ENCODE data around the gene PEDS1. TPM values are rescaled to one million over a fixed set of nuclear protein-coding genes. Genes with fewer than 3 reads are reported as not detected.

PEDS1 gene
- total and polyA plus RNA-seq, 2 of the 13 experiments (the other 11 are each of a cell fraction or from before 2014, with no cell fraction given) = 30.5 to 93.9 TPM

- peak; percentile 91 for TF ChIP-seq AHDC1 (CRISPR knock-in tag; IDR thresholded peaks at IDR 0.05; ENCODE audit: borderline replicate concordance)
- TF ChIP-seq ETV5 (CRISPR knock-in tag; IDR thresholded peaks at IDR 0.05; ENCODE audit: borderline replicate concordance) = peak; percentile 66
- peak; percentile 75; the same call in 1 of the 2 replicates for TF ChIP-seq ZNF138 (CRISPR knock-in tag; IDR thresholded peaks at IDR 0.05; ENCODE audit: low read depth)
- TF ChIP-seq SMAD3 (CRISPR knock-in tag; IDR thresholded peaks at IDR 0.05) = no peak; the same call in 1 of the 2 replicates
- TF ChIP-seq MTF2 (CRISPR knock-in tag; IDR thresholded peaks at IDR 0.05; ENCODE audit: borderline replicate concordance) = no peak
- peak; percentile 75; the same call in 1 of the 2 replicates for TF ChIP-seq THAP9 (CRISPR knock-in tag; IDR thresholded peaks at IDR 0.05; ENCODE audit: borderline replicate concordance)
- peak; percentile 81 for TF ChIP-seq ZNF574 (CRISPR knock-in tag; IDR thresholded peaks at IDR 0.05)
- 0 out of 2 replicates have a peak, but pooled peaks have one; percentile 18 for TF ChIP-seq SMARCC2 (IDR thresholded peaks at IDR 0.05)
- TF ChIP-seq ZNF317 (CRISPR knock-in tag; IDR thresholded peaks at IDR 0.05) = peak; percentile 91
- TF ChIP-seq ARID4A (CRISPR knock-in tag; IDR thresholded peaks at IDR 0.05; ENCODE audit: borderline replicate concordance) = peak; percentile 96
Measured at GRCh38 chr20:50165684-50166554, 12.4 kb upstream of the PEDS1 start (continued).

Measured in HepG2 (cell line).